ENCODE data around the gene PUM1.
"Not testable (repeated sequence)": the region's sequence is repeated elsewhere in the genome, so short reads cannot be mapped to it uniquely, and the experiment has no call there.

PUM1 gene

DNA sequence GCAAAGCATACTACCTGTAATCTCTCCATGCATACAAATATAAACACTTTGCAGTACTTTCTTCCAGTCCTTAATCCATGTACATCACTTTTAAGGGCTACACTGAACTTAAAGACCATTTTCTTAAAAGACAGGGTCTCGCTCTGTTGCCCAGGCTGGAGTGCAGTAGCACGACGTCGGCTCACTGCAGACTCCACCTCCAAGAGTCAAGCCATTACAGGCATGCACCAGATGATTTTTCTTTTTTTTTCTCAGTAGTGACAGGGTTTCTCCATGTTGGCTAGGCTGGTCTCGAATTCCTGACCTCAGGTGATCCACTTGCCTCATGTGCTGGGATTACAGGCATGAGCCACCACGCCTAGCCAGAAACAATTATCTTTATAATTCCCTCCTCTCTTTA, 22.9 kb downstream of the PUM1 start:
- no peak overlapping the region for H2AFZ ChIP-seq (ENCODE audit: low read length)
- peaks cover 0 to 6% of the 10 kb centered on the region in 2 donors for H3K9me3 ChIP-seq (replicated peaks in 1 of 2; ENCODE audit: control insufficient read depth in 2 of 2, insufficient read depth in 1 of 2, low read depth in 1 of 2, low read length in 2 of 2)
- no peak overlapping the region for H3K4me3 ChIP-seq (ENCODE audit: low read length in 2 of 2)
- no peak overlapping the region for H2BK120ac ChIP-seq (ENCODE audit: low read depth, low read length)
- no peak overlapping the region for H4K91ac ChIP-seq (ENCODE audit: low read depth, low read length, poor library complexity)
- no peak overlapping the region for H2BK5ac ChIP-seq (ENCODE audit: low read length)
- no peak overlapping the region for H3K4ac ChIP-seq (ENCODE audit: low read length)
- H3K27me3 ChIP-seq (ENCODE audit: control insufficient read depth in 3 of 3, insufficient read depth in 3 of 3, low read depth in 1 of 3, low read length in 3 of 3) = no peaks in the 10 kb centered on the region
- WGBS, 2 donors (ENCODE audit: extremely low coverage in 2 of 2, insufficient read length in 2 of 2, insufficient replicate concordance in 1 of 2) = no CpG with 5 or more reads among the region's 6 CpGs
- H3K9ac ChIP-seq (ENCODE audit: low read depth, low read length, poor library complexity) = no peak overlapping the region
- H2BK15ac ChIP-seq (ENCODE audit: low read length) = no peak overlapping the region
- H4K8ac ChIP-seq (ENCODE audit: low read depth, low read length) = no peak overlapping the region
- no peak overlapping the region for H3K27ac ChIP-seq (replicated peaks; ENCODE audit: low read length)
- H3K36me3 ChIP-seq (replicated peaks in 1 of 2; ENCODE audit: control insufficient read depth in 2 of 2, insufficient read depth in 2 of 2, low read length in 2 of 2) = peaks cover 10 to 90% of the 10 kb centered on the region in 2 donors
- no peak overlapping the region for H2AK5ac ChIP-seq (ENCODE audit: low read depth, low read length)
- no peak overlapping the region for H3K23ac ChIP-seq (ENCODE audit: low read depth, low read length, poor library complexity)
- no peak overlapping the region for H3K14ac ChIP-seq (ENCODE audit: low read length)
- no peaks in the 10 kb centered on the region for H3K4me1 ChIP-seq (ENCODE audit: control insufficient read depth in 2 of 2, insufficient read depth in 1 of 2, low read depth in 1 of 2, low read length in 2 of 2)
- no peak for DNase-seq (ENCODE audit: low spot score)
- H3K4me2 ChIP-seq (ENCODE audit: insufficient read depth, low read length, poor library complexity, severe bottlenecking) = no peak overlapping the region
- H3K18ac ChIP-seq (ENCODE audit: low read length) = no peak overlapping the region
- no peak overlapping the region for H2BK12ac ChIP-seq (ENCODE audit: low read length)
- peaks cover 3% of the 10 kb centered on the region for H3K79me1 ChIP-seq (ENCODE audit: low read depth, low read length)

DNA sequence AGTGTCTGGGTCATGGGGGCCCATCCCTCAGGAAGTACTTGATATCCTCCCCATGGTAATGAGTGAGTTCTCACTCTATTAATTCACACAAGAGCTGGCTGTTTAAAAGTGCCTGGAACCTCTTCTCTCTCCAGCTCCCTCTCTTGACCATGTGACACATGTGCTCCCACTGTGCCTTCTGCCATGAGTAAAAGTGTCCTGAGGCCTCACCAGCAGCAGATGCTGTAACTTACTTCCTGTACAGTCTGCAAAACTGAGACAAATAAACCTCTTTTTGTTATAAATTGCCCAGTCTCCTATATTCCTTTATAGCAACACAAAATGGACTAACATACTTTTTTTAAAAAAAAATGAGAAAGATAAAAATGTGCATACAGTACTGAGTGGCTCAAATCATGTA, 24.0 kb downstream of the PUM1 start:
- Histone ChIP-seq H3K4me3 (ENCODE audit: low read length in 2 of 2) (no peak overlapping the region), H2AFZ (ENCODE audit: low read length) (no peak overlapping the region), H3K9ac (ENCODE audit: low read depth, low read length, poor library complexity) (no peak overlapping the region), H3K36me3 (replicated peaks in 1 of 2; ENCODE audit: control insufficient read depth in 2 of 2, insufficient read depth in 2 of 2, low read length in 2 of 2) (peaks cover 9 to 90% of the 10 kb centered on the region in 2 donors), H3K14ac (ENCODE audit: low read length) (no peak overlapping the region), H3K4me1 (ENCODE audit: control insufficient read depth in 2 of 2, insufficient read depth in 1 of 2, low read depth in 1 of 2, low read length in 2 of 2) (no peaks in the 10 kb centered on the region), H4K8ac (ENCODE audit: low read depth, low read length) (no peak overlapping the region), H3K4me2 (ENCODE audit: insufficient read depth, low read length, poor library complexity, severe bottlenecking) (no peak overlapping the region), H3K23ac (ENCODE audit: low read depth, low read length, poor library complexity) (no peak overlapping the region), H3K27ac (replicated peaks; ENCODE audit: low read length) (no peak overlapping the region), H4K91ac (ENCODE audit: low read depth, low read length, poor library complexity) (no peak overlapping the region), H3K18ac (ENCODE audit: low read length) (no peak overlapping the region), H3K79me1 (ENCODE audit: low read depth, low read length) (peaks cover 3% of the 10 kb centered on the region), H2BK120ac (ENCODE audit: low read depth, low read length) (no peak overlapping the region), H2AK5ac (ENCODE audit: low read depth, low read length) (no peak overlapping the region), H3K4ac (ENCODE audit: low read length) (no peak overlapping the region), H2BK12ac (ENCODE audit: low read length) (no peak overlapping the region), H2BK15ac (ENCODE audit: low read length) (no peak overlapping the region), H3K9me3 (replicated peaks in 1 of 2; ENCODE audit: control insufficient read depth in 2 of 2, insufficient read depth in 1 of 2, low read depth in 1 of 2, low read length in 2 of 2) (peaks cover 0 to 6% of the 10 kb centered on the region in 2 donors), H2BK5ac (ENCODE audit: low read length) (no peak overlapping the region), H3K27me3 (ENCODE audit: control insufficient read depth in 3 of 3, insufficient read depth in 3 of 3, low read depth in 1 of 3, low read length in 3 of 3) (no peaks in the 10 kb centered on the region)
- DNase-seq (ENCODE audit: low spot score) = no peak

DNA sequence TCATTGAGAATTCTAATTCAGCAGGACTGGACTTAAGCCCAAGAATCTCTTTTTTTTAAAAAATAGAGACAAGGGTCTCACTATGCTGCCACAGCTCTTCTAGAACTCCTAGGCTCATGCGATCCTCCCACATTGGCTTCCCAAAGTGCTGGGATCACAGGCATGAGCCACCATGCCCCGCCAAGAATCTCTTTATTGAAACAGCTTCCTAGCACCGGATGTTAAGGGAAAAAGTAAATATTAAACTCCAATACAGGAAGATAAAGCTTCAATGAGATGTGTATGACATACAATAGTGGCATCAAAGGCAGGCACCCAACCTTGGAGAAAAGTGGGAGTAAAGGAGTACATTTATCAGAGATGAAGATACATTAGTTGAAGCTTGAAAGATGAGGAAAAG, 25.5 kb downstream of the PUM1 start:
- Histone ChIP-seq H3K4me2 (ENCODE audit: insufficient read depth, low read length, poor library complexity, severe bottlenecking) (no peak overlapping the region), H3K9ac (ENCODE audit: low read depth, low read length, poor library complexity) (no peak overlapping the region), H3K23ac (ENCODE audit: low read depth, low read length, poor library complexity) (no peak overlapping the region), H3K18ac (ENCODE audit: low read length) (no peak overlapping the region), H2AK5ac (ENCODE audit: low read depth, low read length) (no peak overlapping the region), H4K8ac (ENCODE audit: low read depth, low read length) (no peak overlapping the region), H2BK120ac (ENCODE audit: low read depth, low read length) (no peak overlapping the region), H2BK12ac (ENCODE audit: low read length) (no peak overlapping the region), H3K14ac (ENCODE audit: low read length) (no peak overlapping the region), H2BK5ac (ENCODE audit: low read length) (no peak overlapping the region), H3K4me1 (ENCODE audit: control insufficient read depth in 2 of 2, insufficient read depth in 1 of 2, low read depth in 1 of 2, low read length in 2 of 2) (no peaks in the 10 kb centered on the region), H3K4ac (ENCODE audit: low read length) (no peak overlapping the region), H2BK15ac (ENCODE audit: low read length) (no peak overlapping the region), H3K36me3 (replicated peaks in 1 of 2; ENCODE audit: control insufficient read depth in 2 of 2, insufficient read depth in 2 of 2, low read length in 2 of 2) (peaks cover 9 to 83% of the 10 kb centered on the region in 2 donors), H3K27me3 (ENCODE audit: control insufficient read depth in 3 of 3, insufficient read depth in 3 of 3, low read depth in 1 of 3, low read length in 3 of 3) (no peaks in the 10 kb centered on the region), H4K91ac (ENCODE audit: low read depth, low read length, poor library complexity) (no peak overlapping the region), H3K9me3 (replicated peaks in 1 of 2; ENCODE audit: control insufficient read depth in 2 of 2, insufficient read depth in 1 of 2, low read depth in 1 of 2, low read length in 2 of 2) (peaks cover 0 to 6% of the 10 kb centered on the region in 2 donors), H3K79me1 (ENCODE audit: low read depth, low read length) (peaks cover 3% of the 10 kb centered on the region), H2AFZ (ENCODE audit: low read length) (no peak overlapping the region), H3K27ac (replicated peaks; ENCODE audit: low read length) (no peak overlapping the region), H3K4me3 (ENCODE audit: low read length in 2 of 2) (no peak overlapping the region)
- no CpG with 5 or more reads among the region's 3 CpGs for WGBS, 2 donors (ENCODE audit: extremely low coverage in 2 of 2, insufficient read length in 2 of 2, insufficient replicate concordance in 1 of 2)
- no peak for DNase-seq (ENCODE audit: low spot score)

DNA sequence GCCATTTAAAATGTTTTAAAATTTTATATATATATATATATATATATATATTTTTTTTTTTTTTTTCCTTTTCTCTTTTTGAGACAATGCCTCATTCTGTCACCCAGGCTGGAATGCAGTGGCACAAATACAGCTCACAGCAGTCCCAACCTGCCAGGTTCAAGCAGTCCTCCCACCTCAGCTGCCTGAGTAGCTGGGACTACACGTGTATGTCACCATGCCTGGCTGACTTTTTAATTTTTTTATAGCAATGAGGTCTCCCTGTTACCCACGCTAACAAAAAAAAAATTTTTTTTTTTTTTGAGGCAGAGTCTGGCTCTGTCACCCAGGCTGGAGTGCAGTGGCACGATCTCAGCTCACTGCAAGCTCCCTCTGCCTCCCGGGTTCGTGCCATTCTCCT, 26.6 kb downstream of the PUM1 start:
- H3K23ac ChIP-seq (ENCODE audit: low read depth, low read length, poor library complexity); H2AFZ ChIP-seq (ENCODE audit: low read length); H3K79me1 ChIP-seq (ENCODE audit: low read depth, low read length); H3K18ac ChIP-seq (ENCODE audit: low read length); H2BK15ac ChIP-seq (ENCODE audit: low read length); H3K4me2 ChIP-seq (ENCODE audit: insufficient read depth, low read length, poor library complexity, severe bottlenecking); H4K8ac ChIP-seq (ENCODE audit: low read depth, low read length); H3K14ac ChIP-seq (ENCODE audit: low read length); H3K4ac ChIP-seq (ENCODE audit: low read length); H3K4me3 ChIP-seq (ENCODE audit: low read length in 2 of 2); H3K4me1 ChIP-seq (ENCODE audit: control insufficient read depth in 2 of 2, insufficient read depth in 1 of 2, low read depth in 1 of 2, low read length in 2 of 2); H3K27ac ChIP-seq (replicated peaks; ENCODE audit: low read length); H3K27me3 ChIP-seq (ENCODE audit: control insufficient read depth in 3 of 3, insufficient read depth in 3 of 3, low read depth in 1 of 3, low read length in 3 of 3); H2AK5ac ChIP-seq (ENCODE audit: low read depth, low read length); DNase-seq (ENCODE audit: low spot score); H3K9me3 ChIP-seq (replicated peaks in 1 of 2; ENCODE audit: control insufficient read depth in 2 of 2, insufficient read depth in 1 of 2, low read depth in 1 of 2, low read length in 2 of 2); H3K9ac ChIP-seq (ENCODE audit: low read depth, low read length, poor library complexity); H2BK12ac ChIP-seq (ENCODE audit: low read length); H2BK120ac ChIP-seq (ENCODE audit: low read depth, low read length); H2BK5ac ChIP-seq (ENCODE audit: low read length); H4K91ac ChIP-seq (ENCODE audit: low read depth, low read length, poor library complexity): not testable (repeated sequence)
- WGBS, 2 donors (ENCODE audit: extremely low coverage in 2 of 2, insufficient read length in 2 of 2, insufficient replicate concordance in 1 of 2) = no CpG with 5 or more reads among the region's 5 CpGs
- peaks cover 6 to 83% of the 10 kb centered on the region in 2 donors for H3K36me3 ChIP-seq (replicated peaks in 1 of 2; ENCODE audit: control insufficient read depth in 2 of 2, insufficient read depth in 2 of 2, low read length in 2 of 2)
